Measurements from ENCODE around the gene PRRG4. TPM values are rescaled to one million over a fixed set of nuclear protein-coding genes. Genes with fewer than 3 reads are reported as not detected.

The PRRG4 gene
- total and polyA plus RNA-seq, 2 of the 13 experiments (the other 11 are each of a cell fraction or from before 2014, with no cell fraction given), result 0.24 to 0.95 TPM

DNA sequence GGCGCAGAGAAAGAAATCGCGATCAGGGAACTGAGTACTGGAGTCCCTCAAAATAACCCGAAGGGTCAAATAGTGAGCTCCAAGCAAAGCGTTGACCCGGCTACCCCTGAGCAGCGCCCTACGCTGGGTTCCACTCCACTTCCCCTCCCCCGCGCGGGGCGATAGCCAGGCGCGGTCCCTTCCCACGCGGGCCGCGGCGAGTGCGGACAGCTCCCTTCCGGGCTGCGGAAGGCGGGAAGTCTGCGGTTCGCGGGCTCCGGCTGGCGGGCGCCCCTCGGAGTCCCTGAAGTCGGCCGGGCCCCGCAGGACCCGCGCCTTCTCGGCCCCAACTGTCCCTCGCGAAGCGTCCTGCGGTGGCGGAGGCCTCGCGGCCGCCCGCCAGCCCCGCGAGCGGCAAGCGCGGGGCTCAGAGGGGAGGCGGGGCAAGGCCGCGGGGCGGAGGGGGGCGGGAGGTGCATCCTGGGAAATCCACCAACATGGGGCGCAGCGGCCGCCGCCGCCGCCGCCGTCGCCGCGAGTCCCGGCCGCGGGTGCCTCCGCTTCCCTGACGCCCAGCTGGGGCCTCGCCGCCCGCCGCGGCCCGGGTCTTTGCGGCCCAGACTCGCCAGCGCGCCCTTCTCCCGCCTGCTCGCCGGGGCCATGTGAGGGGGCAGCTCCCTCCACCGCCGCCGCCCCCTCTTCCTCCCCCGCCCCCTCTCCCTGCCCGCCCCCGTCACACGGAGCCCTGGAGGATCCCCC is 62.8 kb downstream of the PRRG4 start, which contains the start of gene QSER1 (continued):
- TF ChIP-seq ZNF850 (CRISPR knock-in tag; conservative IDR thresholded peaks at IDR 0.05) (no peak), YEATS2 (CRISPR knock-in tag; IDR thresholded peaks at IDR 0.05; ENCODE audit: borderline replicate concordance) (no peak; the same call in 1 of the 2 replicates), ZNF589 (CRISPR knock-in tag; conservative IDR thresholded peaks at IDR 0.05) (no peak), MLXIP (CRISPR knock-in tag; IDR thresholded peaks at IDR 0.05; ENCODE audit: borderline replicate concordance) (no peak), ZNF264 (CRISPR knock-in tag; IDR thresholded peaks at IDR 0.05) (no peak), MXI1 (IDR thresholded peaks at IDR 0.05; ENCODE audit: borderline replicate concordance, low read depth, low read length) (0 out of 3 replicates have a peak, but pooled peaks have one; percentile 11), NR2F1 (CRISPR knock-in tag; IDR thresholded peaks at IDR 0.05) (no peak), KLF6 (CRISPR knock-in tag; IDR thresholded peaks at IDR 0.05) (peak; percentile 32), ZBTB25 (CRISPR knock-in tag; IDR thresholded peaks at IDR 0.05) (no peak), JUND (CRISPR knock-in tag; IDR thresholded peaks at IDR 0.05) (no peak), FOXP1 (IDR thresholded peaks at IDR 0.05) (no peak), FOXP1 (CRISPR knock-in tag; IDR thresholded peaks at IDR 0.05) (no peak), PITX1 (CRISPR knock-in tag; IDR thresholded peaks at IDR 0.05) (no peak), SIN3A (IDR thresholded peaks at IDR 0.05; ENCODE audit: borderline replicate concordance, low read depth, low read length) (peak; percentile 28; the same call in 1 of the 2 replicates), POLR2AphosphoS5 (IDR thresholded peaks at IDR 0.05; ENCODE audit: low read depth, low read length) (peak; percentile 63), ZFP41 (CRISPR knock-in tag; IDR thresholded peaks at IDR 0.05; ENCODE audit: borderline replicate concordance) (no peak), AKNA (CRISPR knock-in tag; IDR thresholded peaks at IDR 0.05; ENCODE audit: borderline replicate concordance) (no peak)
- TF ChIP-seq, protein P1, sequence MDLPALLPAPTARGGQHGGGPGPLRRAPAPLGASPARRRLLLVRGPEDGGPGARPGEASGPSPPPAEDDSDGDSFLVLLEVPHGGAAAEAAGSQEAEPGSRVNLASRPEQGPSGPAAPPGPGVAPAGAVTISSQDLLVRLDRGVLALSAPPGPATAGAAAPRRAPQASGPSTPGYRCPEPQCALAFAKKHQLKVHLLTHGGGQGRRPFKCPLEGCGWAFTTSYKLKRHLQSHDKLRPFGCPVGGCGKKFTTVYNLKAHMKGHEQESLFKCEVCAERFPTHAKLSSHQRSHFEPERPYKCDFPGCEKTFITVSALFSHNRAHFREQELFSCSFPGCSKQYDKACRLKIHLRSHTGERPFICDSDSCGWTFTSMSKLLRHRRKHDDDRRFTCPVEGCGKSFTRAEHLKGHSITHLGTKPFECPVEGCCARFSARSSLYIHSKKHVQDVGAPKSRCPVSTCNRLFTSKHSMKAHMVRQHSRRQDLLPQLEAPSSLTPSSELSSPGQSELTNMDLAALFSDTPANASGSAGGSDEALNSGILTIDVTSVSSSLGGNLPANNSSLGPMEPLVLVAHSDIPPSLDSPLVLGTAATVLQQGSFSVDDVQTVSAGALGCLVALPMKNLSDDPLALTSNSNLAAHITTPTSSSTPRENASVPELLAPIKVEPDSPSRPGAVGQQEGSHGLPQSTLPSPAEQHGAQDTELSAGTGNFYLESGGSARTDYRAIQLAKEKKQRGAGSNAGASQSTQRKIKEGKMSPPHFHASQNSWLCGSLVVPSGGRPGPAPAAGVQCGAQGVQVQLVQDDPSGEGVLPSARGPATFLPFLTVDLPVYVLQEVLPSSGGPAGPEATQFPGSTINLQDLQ (CRISPR knock-in tag; IDR thresholded peaks at IDR 0.05), result no peak
